ENCODE measurements around the gene ZNF248. TPM values are rescaled to one million over a fixed set of nuclear protein-coding genes. Genes with fewer than 3 reads are reported as not detected.

ZNF248 gene
- total RNA-seq, 1 donor from 2014 or later = not detected

- no peaks in the 10 kb centered on the region for H3F3A ChIP-seq (ENCODE audit: low read depth)
- Mint-ChIP-seq H3K4me3 (peak overlapping the region; percentile 94), H3K9me3 (peaks cover 29% of the 10 kb centered on the region), H3K27ac (peak overlapping the region; percentile 97), H3K4me1 (peaks cover 18% of the 10 kb centered on the region), H3K36me3 (peaks cover 21% of the 10 kb centered on the region), H3K27me3 (ENCODE audit: insufficient read depth, low read depth) (peaks cover 4% of the 10 kb centered on the region)
- no peak overlapping the region for H3K27ac ChIP-seq
- DNase-seq (ENCODE audit: low spot score) = no peak
- no peaks in the 10 kb centered on the region for H3K27me3 ChIP-seq
- no peaks in the 10 kb centered on the region for H3K4me1 ChIP-seq
- no peak overlapping the region for H3K4me2 ChIP-seq
- TF ChIP-seq CTCF (IDR thresholded peaks at IDR 0.05) = no peak
- TF ChIP-seq EZH2 (IDR thresholded peaks at IDR 0.05) = no peak
- no peak for TF ChIP-seq EZH2phosphoT487 (IDR thresholded peaks at IDR 0.05)
- H2AFZ ChIP-seq (replicated peaks) = no peak overlapping the region
- H3K9me3 ChIP-seq (ENCODE audit: low read depth) = peaks cover 12% of the 10 kb centered on the region
- H3K79me2 ChIP-seq (ENCODE audit: low read depth) = no peaks in the 10 kb centered on the region
- H3K36me3 ChIP-seq = no peaks in the 10 kb centered on the region
- no peaks in the 10 kb centered on the region for H4K20me1 ChIP-seq (ENCODE audit: low read depth)
- H3K9ac ChIP-seq = no peak overlapping the region
- no peak overlapping the region for H3K4me3 ChIP-seq
Observed at GRCh38 chr10:37856881-37857286, 526 bp downstream of the ZNF248 start.

GRCh38 chr10:37855636-37856035 lies 1.8 kb downstream of the ZNF248 start:
- no peaks in the 10 kb centered on the region for H3F3A ChIP-seq (ENCODE audit: low read depth)
- Mint-ChIP-seq H3K4me1 (peaks cover 18% of the 10 kb centered on the region), H3K27ac (no peak overlapping the region), H3K4me3 (peak overlapping the region; percentile 68), H3K9me3 (peaks cover 32% of the 10 kb centered on the region), H3K36me3 (peaks cover 26% of the 10 kb centered on the region), H3K27me3 (ENCODE audit: insufficient read depth, low read depth) (peaks cover 4% of the 10 kb centered on the region)
- no peaks in the 10 kb centered on the region for H3K27me3 ChIP-seq
- H3K9ac ChIP-seq = no peak overlapping the region
- H3K4me2 ChIP-seq = no peak overlapping the region
- H3K36me3 ChIP-seq = no peaks in the 10 kb centered on the region
- no peak overlapping the region for H2AFZ ChIP-seq (replicated peaks)
- no peaks in the 10 kb centered on the region for H4K20me1 ChIP-seq (ENCODE audit: low read depth)
- no peak for TF ChIP-seq EZH2phosphoT487 (IDR thresholded peaks at IDR 0.05)
- no peak for TF ChIP-seq EZH2 (IDR thresholded peaks at IDR 0.05)
- TF ChIP-seq CTCF (IDR thresholded peaks at IDR 0.05) = no peak
- H3K4me1 ChIP-seq = no peaks in the 10 kb centered on the region
- H3K27ac ChIP-seq = no peak overlapping the region
- no peaks in the 10 kb centered on the region for H3K79me2 ChIP-seq (ENCODE audit: low read depth)
- no peak for DNase-seq (ENCODE audit: low spot score)
- H3K4me3 ChIP-seq = no peak overlapping the region
- peaks cover 19% of the 10 kb centered on the region for H3K9me3 ChIP-seq (ENCODE audit: low read depth)

- H3K79me2 ChIP-seq (ENCODE audit: low read depth) = no peaks in the 10 kb centered on the region
- H3K4me3 ChIP-seq = no peak overlapping the region
- peaks cover 4% of the 10 kb centered on the region for H3K27me3 Mint-ChIP-seq (ENCODE audit: insufficient read depth, low read depth)
- H3K9me3 Mint-ChIP-seq = peaks cover 30% of the 10 kb centered on the region
- TF ChIP-seq EZH2 (IDR thresholded peaks at IDR 0.05) = no peak
- TF ChIP-seq CTCF (IDR thresholded peaks at IDR 0.05) = no peak
- TF ChIP-seq EZH2phosphoT487 (IDR thresholded peaks at IDR 0.05) = no peak
- H3K4me1 Mint-ChIP-seq = peaks cover 18% of the 10 kb centered on the region
- H3K4me1 ChIP-seq = no peaks in the 10 kb centered on the region
- no peak for DNase-seq (ENCODE audit: low spot score)
- H3K4me3 Mint-ChIP-seq = no peak overlapping the region
- no peak overlapping the region for H3K27ac ChIP-seq
- no peaks in the 10 kb centered on the region for H4K20me1 ChIP-seq (ENCODE audit: low read depth)
- peaks cover 30% of the 10 kb centered on the region for H3K36me3 Mint-ChIP-seq
- H3F3A ChIP-seq (ENCODE audit: low read depth) = no peaks in the 10 kb centered on the region
- no peak overlapping the region for H3K27ac Mint-ChIP-seq
- no peaks in the 10 kb centered on the region for H3K27me3 ChIP-seq
- H3K4me2 ChIP-seq = no peak overlapping the region
- peaks cover 19% of the 10 kb centered on the region for H3K9me3 ChIP-seq (ENCODE audit: low read depth)
- H3K9ac ChIP-seq = no peak overlapping the region
- no peaks in the 10 kb centered on the region for H3K36me3 ChIP-seq
- H2AFZ ChIP-seq (replicated peaks) = no peak overlapping the region
Observed at GRCh38 chr10:37854626-37855025, 2.8 kb downstream of the ZNF248 start.

All from neural progenitor cell (in vitro differentiated cells).